CD14-positive monocyte (primary cell): ENCODE data around the gene DOHH. TPM values are rescaled to one million over a fixed set of nuclear protein-coding genes. Genes with fewer than 3 reads are reported as not detected.

Experiments used
- DNase-seq, 3 donors: peaks; one replicate each; pipeline ENCODE4 v3.0.0-alpha.2; 2011 to 2022
- H2AFZ ChIP-seq: 2 replicates; pipeline ENCODE4 v1.6.0; 2012; ENCODE audit warnings: mild to moderate bottlenecking, low read depth, low read length, inconsistent platforms; ENCODE audit not compliant: insufficient read depth, poor library complexity, severe bottlenecking
- H3K27ac ChIP-seq, 2 donors: 1 replicate in 1 of 2; 2 replicates in 1 of 2; pipeline ENCODE4 v1.5.1; 2012 to 2013; ENCODE audit warnings: low read length in 2 of 2, control low read depth in 1 of 2, inconsistent platforms in 1 of 2, low read depth in 1 of 2, mild to moderate bottlenecking in 1 of 2
- H3K27me3 ChIP-seq, 2 donors: one replicate each; pipeline versions ENCODE4 v1.6.0 to v1.6.1; 2011 to 2013; ENCODE audit warnings: low read length in 2 of 2; ENCODE audit not compliant: control insufficient read depth in 2 of 2, insufficient read depth in 2 of 2
- H3K36me3 ChIP-seq, 2 donors: replicated peaks in 1 of 2; 1 replicate in 1 of 2; 2 replicates in 1 of 2; pipeline versions ENCODE4 v1.5.1 to v1.6.1; 2012 to 2013; ENCODE audit warnings: low read length in 2 of 2, control low read depth in 1 of 2, inconsistent platforms in 1 of 2, mild to moderate bottlenecking in 1 of 2; ENCODE audit not compliant: insufficient read depth in 2 of 2, control insufficient read depth in 1 of 2
- H3K4me1 ChIP-seq, 2 donors: 1 replicate in 1 of 2; 2 replicates in 1 of 2; pipeline versions ENCODE4 v1.5.1 to v1.6.1; 2012 to 2013; ENCODE audit warnings: low read length in 2 of 2, control low read depth in 1 of 2, inconsistent platforms in 1 of 2, mild to moderate bottlenecking in 1 of 2, moderate library complexity in 1 of 2; ENCODE audit not compliant: insufficient read depth in 2 of 2, control insufficient read depth in 1 of 2
- H3K4me2 ChIP-seq: replicated peaks from 2 replicates; pipeline ENCODE3; 2012; ENCODE audit warnings: low read length, moderate library complexity, mild to moderate bottlenecking; ENCODE audit not compliant: poor library complexity, severe bottlenecking; ENCODE audit errors: extremely low read depth
- H3K4me3 ChIP-seq, 3 experiments: fragments of 200-600 bp in 1 of 3; sonication (generic) in 1 of 3; replicated peaks in 1 of 3; 1 replicate in 2 of 3; 2 replicates in 1 of 3; pipeline ENCODE4 v1.5.1; 2011 to 2013; ENCODE audit warnings: low read length in 3 of 3, mild to moderate bottlenecking in 3 of 3, control low read depth in 2 of 3, low read depth in 2 of 3, inconsistent platforms in 1 of 3, moderate library complexity in 1 of 3
- H3K79me2 ChIP-seq: 2 replicates; pipeline ENCODE4 v1.6.0; 2012; ENCODE audit warnings: mild to moderate bottlenecking, control low read depth, inconsistent platforms, low read length, moderate library complexity; ENCODE audit not compliant: insufficient read depth
- H3K9ac ChIP-seq: 2 replicates; pipeline ENCODE4 v1.6.0; 2017; ENCODE audit warnings: low read length, mild to moderate bottlenecking; ENCODE audit not compliant: insufficient read depth, poor library complexity, severe bottlenecking
- H3K9me3 ChIP-seq, 2 donors: replicated peaks in 1 of 2; 1 replicate in 1 of 2; 2 replicates in 1 of 2; pipeline versions ENCODE4 v1.5.1 to v1.6.1; 2012 to 2013; ENCODE audit warnings: low read length in 2 of 2, control low read depth in 1 of 2; ENCODE audit not compliant: control insufficient read depth in 1 of 2, insufficient read depth in 1 of 2
- H4K20me1 ChIP-seq: 2 replicates; pipeline ENCODE4 v1.6.0; 2012; ENCODE audit warnings: mild to moderate bottlenecking, low read length, control low read depth, moderate library complexity; ENCODE audit not compliant: insufficient read depth
- H3K27ac Mint-ChIP-seq, 7 donors: one replicate each; pipeline ENCODE4 v1.8.0; 2020; ENCODE audit warnings: mild to moderate bottlenecking in 7 of 7, mixed read lengths in 7 of 7, moderate library complexity in 6 of 7, inconsistent platforms in 2 of 7
- H3K27me3 Mint-ChIP-seq, 3 donors: one replicate each; pipeline ENCODE4 v1.8.0; 2021 to 2022; ENCODE audit warnings: low read depth in 3 of 3, mild to moderate bottlenecking in 3 of 3, mixed read lengths in 3 of 3, moderate library complexity in 3 of 3, inconsistent platforms in 1 of 3
- H3K36me3 Mint-ChIP-seq, 2 donors: one replicate each; pipeline ENCODE4 v1.8.0; 2020; ENCODE audit warnings: mixed read lengths in 2 of 2, inconsistent platforms in 1 of 2, mild to moderate bottlenecking in 1 of 2
- H3K4me1 Mint-ChIP-seq: one replicate; pipeline ENCODE4 v1.8.0; 2020; ENCODE audit warnings: mild to moderate bottlenecking, mixed read lengths
- H3K4me3 Mint-ChIP-seq, 2 donors: one replicate each; pipeline ENCODE4 v1.8.0; 2020; ENCODE audit warnings: mild to moderate bottlenecking in 2 of 2, mixed read lengths in 2 of 2, moderate library complexity in 1 of 2
- H3K9me3 Mint-ChIP-seq, 7 donors: one replicate each; pipeline ENCODE4 v1.8.0; 2020 to 2022; ENCODE audit warnings: mixed read lengths in 7 of 7, mild to moderate bottlenecking in 6 of 7, moderate library complexity in 6 of 7, inconsistent platforms in 2 of 7
- WGBS: methylation state at CpG from one replicate; pipeline ENCODE4 v1.1.5; 2013; ENCODE audit warnings: missing lambda C conversion rate; ENCODE audit not compliant: insufficient coverage; 5-methylcytosine and 5-hydroxymethylcytosine counted together
- intact Hi-C, 2 donors: fragments of 100-400 bp; cut with micrococcal nuclease; formaldehyde crosslinking; loops; one replicate each; pipeline versions ENCODE4 v1.15.0 to v1.15.1; 2023
- polyA plus RNA-seq, 3 donors: library from polyadenylated mRNA; depleted of rRNA in 1 of 3; unstranded in 2 of 3; stranded (reverse) in 1 of 3; fragments of 300-500 nt in 2 of 3; fragments of >200 nt in 1 of 3; fragmentation: Illumina TruSeq in 2 of 3; gene quantifications; 1 replicate in 2 of 3; 2 replicates in 1 of 3; pipeline ENCODE4 v1.2.3, GENCODE V29; 2012 to 2021
- TF ChIP-seq, protein P1 (sequence below): fragments of 200-600 bp; IDR thresholded peaks from one replicate; pipeline ENCODE4 v1.8.0; 2022; ENCODE audit warnings: antibody characterized with exemption, mild to moderate bottlenecking

DOHH gene
- polyA plus RNA-seq, 3 donors = 3.7 to 4.2 (median 4.1) TPM

DNA sequence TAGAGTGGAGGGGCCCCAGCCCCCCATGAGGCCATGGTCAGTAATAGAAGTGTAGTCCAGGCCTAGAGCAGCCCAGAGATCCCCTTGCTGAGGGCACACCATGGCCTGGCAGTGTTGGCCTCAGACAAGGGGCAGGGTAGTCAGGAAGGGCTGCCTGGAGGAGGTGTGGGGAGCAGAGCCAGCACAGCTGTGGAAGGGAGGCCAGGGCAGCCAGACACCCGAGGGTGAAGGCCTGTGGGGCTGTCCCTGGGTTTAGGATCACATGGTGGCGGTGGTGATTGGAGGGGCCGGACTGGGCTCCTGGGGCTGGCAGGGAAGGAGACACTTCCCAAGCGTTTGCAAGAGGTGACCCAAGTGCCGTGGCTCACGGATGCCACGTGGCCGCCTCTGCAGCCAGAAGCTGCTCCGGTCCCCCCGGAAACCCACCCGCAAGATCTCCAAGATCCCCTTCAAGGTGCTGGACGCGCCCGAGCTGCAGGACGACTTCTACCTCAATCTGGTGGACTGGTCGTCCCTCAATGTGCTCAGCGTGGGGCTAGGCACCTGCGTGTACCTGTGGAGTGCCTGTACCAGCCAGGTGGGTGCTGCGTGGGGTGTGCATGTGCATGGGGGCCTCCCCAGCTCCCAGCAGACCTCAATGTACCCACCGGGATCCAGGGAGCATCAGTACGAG lies 26.9 kb upstream of the DOHH start:
- TF ChIP-seq, protein P1, sequence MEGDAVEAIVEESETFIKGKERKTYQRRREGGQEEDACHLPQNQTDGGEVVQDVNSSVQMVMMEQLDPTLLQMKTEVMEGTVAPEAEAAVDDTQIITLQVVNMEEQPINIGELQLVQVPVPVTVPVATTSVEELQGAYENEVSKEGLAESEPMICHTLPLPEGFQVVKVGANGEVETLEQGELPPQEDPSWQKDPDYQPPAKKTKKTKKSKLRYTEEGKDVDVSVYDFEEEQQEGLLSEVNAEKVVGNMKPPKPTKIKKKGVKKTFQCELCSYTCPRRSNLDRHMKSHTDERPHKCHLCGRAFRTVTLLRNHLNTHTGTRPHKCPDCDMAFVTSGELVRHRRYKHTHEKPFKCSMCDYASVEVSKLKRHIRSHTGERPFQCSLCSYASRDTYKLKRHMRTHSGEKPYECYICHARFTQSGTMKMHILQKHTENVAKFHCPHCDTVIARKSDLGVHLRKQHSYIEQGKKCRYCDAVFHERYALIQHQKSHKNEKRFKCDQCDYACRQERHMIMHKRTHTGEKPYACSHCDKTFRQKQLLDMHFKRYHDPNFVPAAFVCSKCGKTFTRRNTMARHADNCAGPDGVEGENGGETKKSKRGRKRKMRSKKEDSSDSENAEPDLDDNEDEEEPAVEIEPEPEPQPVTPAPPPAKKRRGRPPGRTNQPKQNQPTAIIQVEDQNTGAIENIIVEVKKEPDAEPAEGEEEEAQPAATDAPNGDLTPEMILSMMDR = no peak
- no peak overlapping the region for H3K4me2 ChIP-seq
- H3K27ac ChIP-seq = no peak overlapping the region
- Mint-ChIP-seq H3K27me3 (peaks cover 0 to 1% (median 0%) of the 10 kb centered on the region in 3 donors), H3K36me3 (peaks cover 29 to 40% of the 10 kb centered on the region in 2 donors), H3K9me3 (no peaks in the 10 kb centered on the region), H3K4me3 (no peak overlapping the region), H3K27ac (peak overlapping the region in 1 of 7 donors; percentile 35), H3K4me1 (no peaks in the 10 kb centered on the region)
- H3K4me3 ChIP-seq = no peak overlapping the region
- no peak for DNase-seq
- H3K9ac ChIP-seq = no peak overlapping the region
- H2AFZ ChIP-seq = no peak overlapping the region
- H3K9me3 ChIP-seq = no peaks in the 10 kb centered on the region
- peaks cover 36% of the 10 kb centered on the region for H4K20me1 ChIP-seq
- H3K79me2 ChIP-seq = peaks cover 16% of the 10 kb centered on the region
- peaks cover 73 to 83% of the 10 kb centered on the region in 2 donors for H3K36me3 ChIP-seq
- H3K27me3 ChIP-seq = no peaks in the 10 kb centered on the region
- intact Hi-C loops = no loop called here
- H3K4me1 ChIP-seq = no peaks in the 10 kb centered on the region
- WGBS = over 99% methylated on average over 20 of the region's 21 CpGs

DNA sequence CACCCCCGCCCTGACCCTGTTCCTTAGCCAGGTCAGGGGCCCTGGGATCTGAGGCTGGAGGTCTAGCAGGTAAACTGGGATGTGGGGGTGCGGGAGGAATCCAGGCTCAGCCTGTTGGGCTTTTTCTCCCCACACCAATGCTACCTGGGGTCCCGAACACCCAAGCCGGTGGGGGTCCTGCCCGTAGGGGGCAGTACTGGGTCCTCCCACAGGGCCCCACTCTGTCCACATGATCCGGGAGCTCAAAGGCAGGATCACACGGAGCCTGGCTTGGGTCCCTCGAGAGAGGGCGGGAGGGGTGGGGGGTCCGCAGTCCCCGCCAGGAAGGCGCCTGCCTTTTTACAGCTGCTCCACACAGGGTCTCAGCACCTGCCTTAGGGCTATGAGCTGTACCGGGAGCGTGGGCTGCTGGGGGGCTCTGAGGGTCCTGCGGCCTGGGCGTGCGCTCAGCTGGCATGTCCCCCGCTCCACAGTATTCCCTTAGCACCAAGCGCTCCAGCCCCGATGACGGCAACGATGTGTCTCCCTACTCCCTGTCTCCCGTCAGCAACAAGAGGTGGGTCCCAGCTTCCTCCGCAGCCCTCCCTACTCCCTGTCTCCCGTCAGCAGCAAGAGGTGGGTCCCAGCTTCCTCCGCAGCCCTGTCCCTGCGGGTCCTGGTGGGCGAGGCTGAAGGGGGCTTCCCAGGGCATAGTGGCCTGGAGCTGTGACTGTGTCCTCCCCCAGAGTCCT lies 26.2 kb upstream of the DOHH start:
- Histone ChIP-seq H3K27ac (no peak overlapping the region), H2AFZ (no peak overlapping the region), H3K27me3 (no peaks in the 10 kb centered on the region), H3K4me3 (no peak overlapping the region), H4K20me1 (peaks cover 43% of the 10 kb centered on the region), H3K9ac (no peak overlapping the region), H3K36me3 (peaks cover 72 to 83% of the 10 kb centered on the region in 2 donors), H3K9me3 (no peaks in the 10 kb centered on the region), H3K79me2 (peaks cover 23% of the 10 kb centered on the region), H3K4me2 (no peak overlapping the region), H3K4me1 (no peaks in the 10 kb centered on the region)
- intact Hi-C loops = no loop called here
- Mint-ChIP-seq H3K27me3 (peaks cover 0 to 1% (median 0%) of the 10 kb centered on the region in 3 donors), H3K27ac (peak overlapping the region in 3 of 7 donors; percentile 21 to 35 (median 25)), H3K4me1 (no peaks in the 10 kb centered on the region), H3K9me3 (peaks cover 0 to 2% (median 0%) of the 10 kb centered on the region in 7 donors), H3K36me3 (peaks cover 31 to 44% of the 10 kb centered on the region in 2 donors), H3K4me3 (no peak overlapping the region)
- TF ChIP-seq, protein P1 = no peak
- DNase-seq = no peak
- 99% methylated on average over 25 of the region's 28 CpGs for WGBS
